GM18873 (cell line): ENCODE measurements around the gene DDAH2.

Experiments
- ATAC-seq: cut with Tn5 transposase; IDR thresholded peaks from one replicate; pipeline ENCODE4 v1.9.1; 2021; ENCODE audit warnings: mild to moderate bottlenecking, moderate library complexity, moderate number of reproducible peaks; ENCODE audit not compliant: unreplicated experiment, low FRiP score

DDAH2 gene

GRCh38 chr6:31728767-31729514 is at the start of gene DDAH2:
Gene DDAH2, minus strand, starts transcription at chr6:31729299. Its CDS starts 138 bp downstream, at chr6:31729161.
- ATAC-seq = no peak

GRCh38 chr6:31778193-31778592 is 49.1 kb upstream of the DDAH2 start:
- no peak for ATAC-seq

GRCh38 chr6:31777667-31778050 is 48.6 kb upstream of the DDAH2 start:
- no peak for ATAC-seq

GRCh38 chr6:31776989-31777666 is 48.0 kb upstream of the DDAH2 start, which contains the start of gene VWA7:
Gene VWA7, minus strand, starts transcription at chr6:31777328. Its CDS starts 549 bp downstream, at chr6:31776779.
- ATAC-seq = no peak

GRCh38 chr6:31776485-31776988 is 47.4 kb upstream of the DDAH2 start:
- ATAC-seq = no peak

GRCh38 chr6:31775633-31776484 is 46.8 kb upstream of the DDAH2 start:
- no peak for ATAC-seq

- ATAC-seq = no peak
Observed at GRCh38 chr6:31775184-31775583, 46.1 kb upstream of the DDAH2 start.

- ATAC-seq = no peak
Observed at GRCh38 chr6:31771992-31772358, 42.9 kb upstream of the DDAH2 start.

- no peak for ATAC-seq
Observed at GRCh38 chr6:31770860-31771259, 41.8 kb upstream of the DDAH2 start.

- ATAC-seq = no peak
Observed at GRCh38 chr6:31769684-31770371, 40.7 kb upstream of the DDAH2 start.

- ATAC-seq = no peak
Observed at GRCh38 chr6:31768363-31769257, 39.5 kb upstream of the DDAH2 start.

GRCh38 chr6:31767096-31767645 is 38.1 kb upstream of the DDAH2 start:
- no peak for ATAC-seq

GRCh38 chr6:31765910-31766794 is 37.1 kb upstream of the DDAH2 start:
- no peak for ATAC-seq

GRCh38 chr6:31765559-31765909 is 36.4 kb upstream of the DDAH2 start:
- no peak for ATAC-seq

- ATAC-seq = no peak
Observed at GRCh38 chr6:31764198-31764597, 35.1 kb upstream of the DDAH2 start.

GRCh38 chr6:31763619-31763940 is 34.5 kb upstream of the DDAH2 start:
- ATAC-seq = no peak

- ATAC-seq = no peak
Observed at GRCh38 chr6:31762878-31763618, 33.9 kb upstream of the DDAH2 start.

- ATAC-seq = no peak
Observed at GRCh38 chr6:31762356-31762755, 33.3 kb upstream of the DDAH2 start, which contains the start of gene SAPCD1. Gene SAPCD1, plus strand, starts transcription at chr6:31762656. Its CDS starts 399 bp downstream, at chr6:31763055.
